AG10803 (cell line): ENCODE data around the gene MTFR1L.
A peak's percentile ranks its signal among the peaks of the same experiment; 100 is the strongest.

Source experiments
- DNase-seq: peaks from one replicate; pipeline ENCODE4 v3.0.0; 2010; ENCODE audit warnings: low read depth
- H3K4me3 ChIP-seq: 2 replicates; pipeline ENCODE4 v1.5.1; 2011; ENCODE audit warnings: mild to moderate bottlenecking, low read length, control low read depth
- TF ChIP-seq, protein P1 (sequence below): conservative IDR thresholded peaks from 2 replicates; pipeline ENCODE4 v1.5.1; 2011; ENCODE audit warnings: mild to moderate bottlenecking, low read length, control low read depth, inconsistent platforms

MTFR1L gene

DNA sequence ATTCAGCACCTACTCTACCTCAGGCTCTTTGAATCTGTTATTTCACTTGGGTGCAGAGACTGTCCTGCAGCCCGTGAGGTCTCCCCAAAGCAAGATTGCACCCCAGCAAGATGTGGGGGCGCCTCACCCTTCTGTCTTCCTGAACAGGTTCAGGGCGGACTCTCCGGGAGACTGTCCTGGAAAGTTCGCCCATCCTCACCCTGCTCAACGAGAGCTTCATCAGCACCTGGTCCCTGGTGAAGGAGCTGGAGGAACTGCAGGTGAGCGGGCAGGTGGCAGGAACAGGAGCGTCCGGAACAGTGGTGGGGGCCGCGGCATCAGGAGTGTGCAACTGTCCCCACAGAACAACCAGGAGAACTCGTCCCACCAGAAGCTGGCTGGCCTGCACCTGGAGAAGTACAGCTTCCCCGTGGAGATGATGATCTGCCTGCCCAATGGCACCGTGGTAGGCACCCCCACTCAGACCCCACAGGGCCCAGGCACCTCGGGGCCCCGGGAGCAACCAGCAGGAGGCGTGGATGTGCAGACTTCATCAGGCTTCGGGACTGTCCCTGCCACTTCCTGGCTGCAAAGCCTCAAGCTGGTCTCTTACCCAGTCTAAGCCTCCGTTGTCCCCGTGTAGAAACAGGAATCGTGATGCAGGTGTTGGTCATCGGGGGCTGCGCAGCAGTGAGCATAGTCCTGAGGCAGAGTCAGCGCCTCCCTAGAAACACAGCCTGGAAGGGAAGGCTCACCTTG is 5.9 kb upstream of the MTFR1L start:
- TF ChIP-seq, protein P1, sequence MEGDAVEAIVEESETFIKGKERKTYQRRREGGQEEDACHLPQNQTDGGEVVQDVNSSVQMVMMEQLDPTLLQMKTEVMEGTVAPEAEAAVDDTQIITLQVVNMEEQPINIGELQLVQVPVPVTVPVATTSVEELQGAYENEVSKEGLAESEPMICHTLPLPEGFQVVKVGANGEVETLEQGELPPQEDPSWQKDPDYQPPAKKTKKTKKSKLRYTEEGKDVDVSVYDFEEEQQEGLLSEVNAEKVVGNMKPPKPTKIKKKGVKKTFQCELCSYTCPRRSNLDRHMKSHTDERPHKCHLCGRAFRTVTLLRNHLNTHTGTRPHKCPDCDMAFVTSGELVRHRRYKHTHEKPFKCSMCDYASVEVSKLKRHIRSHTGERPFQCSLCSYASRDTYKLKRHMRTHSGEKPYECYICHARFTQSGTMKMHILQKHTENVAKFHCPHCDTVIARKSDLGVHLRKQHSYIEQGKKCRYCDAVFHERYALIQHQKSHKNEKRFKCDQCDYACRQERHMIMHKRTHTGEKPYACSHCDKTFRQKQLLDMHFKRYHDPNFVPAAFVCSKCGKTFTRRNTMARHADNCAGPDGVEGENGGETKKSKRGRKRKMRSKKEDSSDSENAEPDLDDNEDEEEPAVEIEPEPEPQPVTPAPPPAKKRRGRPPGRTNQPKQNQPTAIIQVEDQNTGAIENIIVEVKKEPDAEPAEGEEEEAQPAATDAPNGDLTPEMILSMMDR, result no peak
- no peak overlapping the region for H3K4me3 ChIP-seq
- no peak for DNase-seq

GRCh38 chr1:25814549-25815087 is 5.1 kb upstream of the MTFR1L start:
- TF ChIP-seq, protein P1, result no peak
- H3K4me3 ChIP-seq, result no peak overlapping the region
- DNase-seq, result no peak

GRCh38 chr1:25815208-25816111 is 4.3 kb upstream of the MTFR1L start:
- TF ChIP-seq, protein P1, result no peak
- no peak for DNase-seq
- no peak overlapping the region for H3K4me3 ChIP-seq

DNA sequence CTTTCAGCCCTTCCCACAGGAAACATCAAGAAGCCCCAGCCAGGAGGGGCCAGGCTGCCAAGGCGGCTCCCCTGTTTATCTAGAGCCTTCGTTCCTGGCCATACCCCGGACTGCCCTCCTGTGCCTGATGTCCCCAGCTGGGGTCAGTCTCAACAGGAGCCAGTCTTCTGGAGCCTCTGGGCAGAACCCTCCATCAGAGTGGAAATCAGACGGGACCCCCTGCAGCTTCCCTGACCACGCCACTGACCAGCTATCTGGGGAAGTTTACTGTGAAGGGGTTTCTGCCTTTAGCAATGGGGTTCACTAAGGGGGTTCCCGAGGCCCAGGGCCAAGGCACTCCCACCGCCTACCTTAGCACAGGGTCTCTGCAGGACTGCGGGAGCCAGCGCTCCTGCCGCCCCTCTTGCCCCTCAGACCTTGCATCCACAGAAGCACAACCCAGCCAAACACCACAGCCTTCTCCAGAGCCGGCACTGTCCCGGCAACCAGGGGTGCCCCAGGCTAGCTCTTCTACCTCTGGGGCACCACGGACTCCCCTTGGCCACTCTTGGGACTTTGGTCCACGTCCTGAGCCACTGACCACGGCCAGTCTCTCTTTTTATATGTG is 3.5 kb upstream of the MTFR1L start:
- H3K4me3 ChIP-seq, result no peak overlapping the region
- TF ChIP-seq, protein P1, result no peak
- no peak for DNase-seq

DNA sequence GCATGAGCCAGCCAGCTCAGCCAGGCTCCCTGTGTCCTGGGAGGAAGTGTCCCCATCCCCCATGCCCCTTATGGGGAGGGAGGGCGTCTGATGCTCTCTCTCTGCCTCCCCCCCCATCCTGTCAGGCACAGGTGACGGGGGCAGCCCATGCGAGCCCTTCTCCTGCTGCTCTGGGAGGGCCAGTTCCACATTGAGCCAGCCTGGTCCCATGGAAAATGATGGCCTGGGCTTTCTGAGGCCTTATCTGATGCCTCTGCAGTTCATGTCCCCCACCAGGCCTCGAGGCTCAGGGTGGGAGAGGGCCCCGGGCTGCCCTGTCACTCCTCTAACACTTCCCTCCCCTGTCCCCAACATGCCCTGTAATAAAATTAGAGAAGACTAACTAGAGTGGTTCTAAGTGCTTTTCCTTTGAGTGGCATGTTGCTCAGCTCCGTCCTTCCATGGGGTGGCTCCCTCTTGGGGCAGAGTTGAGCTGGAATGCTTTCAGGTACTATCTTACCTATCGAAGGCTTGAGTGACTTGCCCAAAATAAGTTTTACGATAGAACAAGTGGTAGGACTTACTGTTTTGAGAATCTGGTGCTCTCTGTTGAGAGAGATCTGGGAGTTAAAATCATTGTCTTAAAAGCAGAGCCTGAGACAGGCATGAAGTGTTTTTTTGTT is 1.8 kb upstream of the MTFR1L start:
- DNase-seq, result no peak
- TF ChIP-seq, protein P1, result peak; percentile 21; the same call in 1 of the 2 replicates
- H3K4me3 ChIP-seq, result no peak overlapping the region

DNA sequence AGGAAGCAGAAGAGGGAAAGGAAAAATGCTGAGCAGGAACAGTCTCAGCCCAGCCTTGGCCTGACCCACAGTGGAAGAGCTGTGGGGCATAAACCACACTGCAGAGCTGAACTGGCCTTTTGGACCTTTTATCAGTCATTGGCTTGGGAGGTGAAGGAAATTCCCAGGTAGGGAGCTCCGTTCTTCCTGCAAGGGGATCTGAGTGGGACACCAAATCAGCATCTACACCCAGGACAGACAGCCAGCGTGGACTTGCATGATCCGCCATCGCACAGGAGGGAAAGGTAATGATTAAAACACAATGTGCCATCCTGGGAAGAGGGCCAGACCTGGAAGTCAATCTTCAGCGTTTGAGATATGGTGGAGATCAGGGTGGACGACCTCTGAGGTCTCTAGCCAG is 1.2 kb upstream of the MTFR1L start:
- no peak for DNase-seq
- TF ChIP-seq, protein P1, result no peak
- H3K4me3 ChIP-seq, result peak overlapping the region; percentile 89
